Measurements from ENCODE around the gene SEC16A.

The SEC16A gene

DNA sequence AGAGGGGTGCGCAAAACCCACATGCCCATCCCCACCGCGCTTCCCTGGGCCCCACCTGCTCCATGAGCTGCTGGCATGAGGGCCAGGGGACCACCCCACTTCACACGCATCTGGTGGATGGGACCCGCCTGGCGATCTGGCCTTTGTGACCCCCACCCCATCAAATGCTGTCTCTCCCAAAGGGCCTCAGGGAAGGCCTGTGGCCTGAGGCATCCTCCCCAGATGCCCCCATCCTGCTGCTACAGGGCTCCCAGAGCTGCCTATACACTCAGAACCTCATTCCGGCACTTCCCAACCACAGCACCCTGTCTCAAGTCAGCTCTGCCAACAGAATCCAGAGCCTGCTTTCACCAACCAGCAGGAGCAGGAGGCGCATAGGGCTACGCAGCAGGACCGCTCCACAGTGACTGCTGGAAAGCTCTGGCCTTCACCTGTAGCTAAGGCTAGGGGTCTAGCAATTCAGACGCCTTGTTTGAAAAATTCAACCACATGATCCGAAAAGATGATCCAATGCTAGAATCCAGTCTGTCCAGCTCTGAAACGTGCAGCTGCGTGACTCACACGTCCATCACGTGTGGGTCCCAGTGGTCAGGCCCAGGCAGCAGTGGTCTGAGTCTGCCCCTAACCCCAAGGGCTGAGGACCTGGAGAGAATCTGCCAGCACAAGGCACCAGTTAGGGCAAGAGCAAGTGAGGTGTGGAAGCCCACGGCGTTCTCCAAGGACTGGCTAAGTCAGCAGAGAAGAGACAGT, 81.5 kb downstream of the SEC16A start:
- no peak for DNase-seq (ENCODE audit: low spot score in 2 of 2)
- Mint-ChIP-seq H3K27ac (ENCODE audit: low read depth) (peak overlapping the region; percentile 55), H3K9me3 (no peaks in the 10 kb centered on the region), H3K27me3 (no peaks in the 10 kb centered on the region), H3K4me1 (peaks cover 33% of the 10 kb centered on the region), H3K36me3 (ENCODE audit: insufficient read depth) (peaks cover 21% of the 10 kb centered on the region), H3K4me3 (peak overlapping the region; percentile 63)
- ATAC-seq (replicated peaks; ENCODE audit: extremely low read depth, poor library complexity, severe bottlenecking), result no peak

DNA sequence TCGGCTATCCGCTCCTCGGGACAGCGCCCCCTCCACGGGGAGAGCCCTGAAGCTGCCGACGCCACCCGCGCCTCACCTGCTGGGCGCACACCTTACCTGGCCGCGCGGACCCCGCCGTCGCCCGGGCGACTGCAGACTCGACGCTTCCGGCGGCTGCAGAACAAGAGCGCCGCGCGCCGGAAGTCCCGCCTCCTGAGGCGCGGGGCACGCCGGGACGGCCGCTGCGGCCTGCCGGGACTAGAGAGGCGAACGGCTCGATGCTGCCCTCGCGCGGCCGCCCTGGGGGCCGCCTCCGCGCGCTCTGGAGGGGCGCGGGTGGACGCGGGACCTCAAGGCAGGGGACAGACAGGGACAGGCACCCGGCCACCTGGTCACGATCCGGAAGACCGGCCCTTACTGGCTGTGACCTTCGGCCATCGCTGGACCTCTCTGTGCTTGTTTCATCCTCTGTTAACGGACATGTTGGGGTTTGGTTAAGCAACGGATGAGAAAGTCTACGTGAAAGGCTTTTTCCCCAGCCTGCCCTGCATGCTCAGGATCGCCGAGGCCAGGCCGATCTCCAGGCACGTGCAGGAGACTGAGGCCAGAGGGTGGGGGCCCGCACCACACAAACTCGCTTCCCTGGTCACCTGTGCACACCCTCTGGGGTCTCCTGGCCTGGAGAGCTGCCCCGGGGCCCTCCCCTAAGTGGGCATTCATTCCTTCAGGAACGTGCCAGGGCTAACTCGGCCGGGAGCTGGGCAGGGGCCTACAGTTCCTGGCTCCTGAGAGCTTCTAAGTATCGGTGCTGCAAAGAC, 82.6 kb downstream of the SEC16A start, which contains the start of gene SNAPC4:
SNAPC4 (minus strand) TSS at position 133 of the 797 bp plus-strand sequence. CDS start 1,742 bp downstream, outside the sequence.
- peak; percentile 45 for ATAC-seq (replicated peaks; ENCODE audit: extremely low read depth, poor library complexity, severe bottlenecking)
- H3K9me3 Mint-ChIP-seq, result no peaks in the 10 kb centered on the region
- no peaks in the 10 kb centered on the region for H3K27me3 Mint-ChIP-seq
- H3K4me3 Mint-ChIP-seq, result peak within 1 kb of the TSS; percentile 78
- peak within 1 kb of the TSS; percentile 72 for H3K27ac Mint-ChIP-seq (ENCODE audit: low read depth)
- H3K4me1 Mint-ChIP-seq, result peaks cover 32% of the 10 kb centered on the region
- peak; percentile 70 to 77 for DNase-seq (ENCODE audit: low spot score in 2 of 2)
- peaks cover 20% of the 10 kb centered on the region for H3K36me3 Mint-ChIP-seq (ENCODE audit: insufficient read depth)

GRCh38 chr9:136399176-136400037, 83.4 kb downstream of the SEC16A start:
- Mint-ChIP-seq H3K27ac (ENCODE audit: low read depth) (peak overlapping the region; percentile 72), H3K36me3 (ENCODE audit: insufficient read depth) (peaks cover 14% of the 10 kb centered on the region), H3K4me1 (peaks cover 24% of the 10 kb centered on the region), H3K4me3 (peak overlapping the region; percentile 78), H3K27me3 (no peaks in the 10 kb centered on the region), H3K9me3 (no peaks in the 10 kb centered on the region)
- DNase-seq (ENCODE audit: low spot score in 2 of 2) (no peak), ATAC-seq (replicated peaks; ENCODE audit: extremely low read depth, poor library complexity, severe bottlenecking) (no peak)

GRCh38 chr9:136398286-136398685, 84.6 kb downstream of the SEC16A start:
- DNase-seq (ENCODE audit: low spot score in 2 of 2) (no peak), ATAC-seq (replicated peaks; ENCODE audit: extremely low read depth, poor library complexity, severe bottlenecking) (no peak)
- no peaks in the 10 kb centered on the region for H3K9me3 Mint-ChIP-seq
- peak overlapping the region; percentile 78 for H3K4me3 Mint-ChIP-seq
- H3K27me3 Mint-ChIP-seq, result no peaks in the 10 kb centered on the region
- peaks cover 13% of the 10 kb centered on the region for H3K4me1 Mint-ChIP-seq
- peaks cover 10% of the 10 kb centered on the region for H3K36me3 Mint-ChIP-seq (ENCODE audit: insufficient read depth)
- H3K27ac Mint-ChIP-seq (ENCODE audit: low read depth), result no peak overlapping the region

GRCh38 chr9:136397643-136398042, 85.2 kb downstream of the SEC16A start:
- Mint-ChIP-seq H3K9me3 (no peaks in the 10 kb centered on the region), H3K36me3 (ENCODE audit: insufficient read depth) (peaks cover 10% of the 10 kb centered on the region), H3K27ac (ENCODE audit: low read depth) (no peak overlapping the region), H3K4me3 (no peak overlapping the region), H3K4me1 (peaks cover 13% of the 10 kb centered on the region), H3K27me3 (no peaks in the 10 kb centered on the region)
- ATAC-seq (replicated peaks; ENCODE audit: extremely low read depth, poor library complexity, severe bottlenecking) (no peak), DNase-seq (ENCODE audit: low spot score in 2 of 2) (no peak)

DNA sequence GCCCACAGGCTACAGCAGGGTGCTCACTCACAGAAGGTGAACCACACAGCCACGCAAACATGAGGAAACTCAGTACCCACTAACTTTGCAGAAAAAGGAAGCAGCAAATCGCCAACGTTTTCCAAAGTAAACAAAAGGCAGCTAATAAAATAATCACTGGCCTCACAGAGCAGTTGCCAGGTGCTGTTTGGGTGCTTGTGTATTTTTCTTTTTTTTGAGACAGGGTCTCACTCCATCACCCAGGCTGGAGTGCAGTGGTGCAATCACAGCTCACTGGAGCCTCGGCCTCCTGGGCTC, 86.7 kb downstream of the SEC16A start:
- no peak overlapping the region for H3K4me3 Mint-ChIP-seq
- H3K27ac Mint-ChIP-seq (ENCODE audit: low read depth), result no peak overlapping the region
- no peak for DNase-seq (ENCODE audit: low spot score in 2 of 2)
- peaks cover 13% of the 10 kb centered on the region for H3K4me1 Mint-ChIP-seq
- H3K9me3 Mint-ChIP-seq, result no peaks in the 10 kb centered on the region
- no peaks in the 10 kb centered on the region for H3K27me3 Mint-ChIP-seq
- ATAC-seq (replicated peaks; ENCODE audit: extremely low read depth, poor library complexity, severe bottlenecking), result no peak
- peaks cover 17% of the 10 kb centered on the region for H3K36me3 Mint-ChIP-seq (ENCODE audit: insufficient read depth)

GRCh38 chr9:136395345-136396218, 87.3 kb downstream of the SEC16A start:
- DNase-seq (ENCODE audit: low spot score in 2 of 2) (no peak), ATAC-seq (replicated peaks; ENCODE audit: extremely low read depth, poor library complexity, severe bottlenecking) (no peak)
- Mint-ChIP-seq H3K27me3 (no peaks in the 10 kb centered on the region), H3K4me1 (peaks cover 13% of the 10 kb centered on the region), H3K36me3 (ENCODE audit: insufficient read depth) (peaks cover 21% of the 10 kb centered on the region), H3K9me3 (no peaks in the 10 kb centered on the region), H3K4me3 (no peak overlapping the region), H3K27ac (ENCODE audit: low read depth) (peak overlapping the region; percentile 70)

GRCh38 chr9:136395020-136395340, 87.9 kb downstream of the SEC16A start:
- H3K4me1 Mint-ChIP-seq, result peaks cover 13% of the 10 kb centered on the region
- H3K4me3 Mint-ChIP-seq, result no peak overlapping the region
- H3K9me3 Mint-ChIP-seq, result no peaks in the 10 kb centered on the region
- ATAC-seq (replicated peaks; ENCODE audit: extremely low read depth, poor library complexity, severe bottlenecking), result no peak
- H3K27ac Mint-ChIP-seq (ENCODE audit: low read depth), result no peak overlapping the region
- H3K27me3 Mint-ChIP-seq, result no peaks in the 10 kb centered on the region
- DNase-seq (ENCODE audit: low spot score in 2 of 2), result no peak
- peaks cover 23% of the 10 kb centered on the region for H3K36me3 Mint-ChIP-seq (ENCODE audit: insufficient read depth)

DNA sequence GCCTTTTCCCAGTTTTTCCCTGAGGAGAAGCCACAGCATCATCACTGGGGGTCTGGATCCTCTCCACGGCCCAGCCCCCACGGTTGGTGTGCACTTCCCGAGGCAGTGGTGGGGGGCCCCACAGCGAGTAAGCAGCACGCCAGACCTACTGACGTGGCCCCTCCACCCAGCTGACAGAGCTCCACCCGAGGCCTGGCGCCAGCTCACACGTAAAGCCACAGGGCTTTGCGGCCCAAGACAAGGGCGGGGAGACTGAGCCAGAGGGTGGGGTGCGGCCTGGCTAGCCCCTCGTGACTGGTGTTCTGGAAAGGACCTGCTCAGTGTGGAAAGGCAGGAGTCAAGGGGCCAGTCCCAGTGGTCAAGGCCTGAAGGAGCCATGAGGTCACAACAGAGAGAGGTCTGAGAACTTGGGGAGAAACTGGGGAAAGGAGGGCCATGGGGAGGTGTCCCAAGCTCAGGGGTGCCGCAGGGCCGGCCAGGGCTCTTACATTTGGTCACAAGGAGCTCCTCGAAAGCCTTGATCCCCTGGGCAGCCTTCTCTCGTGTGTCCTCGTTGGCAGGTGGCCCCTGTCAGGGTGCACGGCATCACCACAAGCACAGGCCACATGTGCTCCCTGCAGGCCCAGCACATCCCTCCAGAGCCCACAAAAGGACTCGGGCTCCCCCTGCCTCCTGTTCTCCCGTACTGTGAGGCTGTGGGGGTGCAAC, 88.4 kb downstream of the SEC16A start:
- Mint-ChIP-seq H3K4me1 (peaks cover 13% of the 10 kb centered on the region), H3K4me3 (no peak overlapping the region), H3K27ac (ENCODE audit: low read depth) (no peak overlapping the region), H3K36me3 (ENCODE audit: insufficient read depth) (peaks cover 26% of the 10 kb centered on the region), H3K27me3 (no peaks in the 10 kb centered on the region), H3K9me3 (no peaks in the 10 kb centered on the region)
- no peak for ATAC-seq (replicated peaks; ENCODE audit: extremely low read depth, poor library complexity, severe bottlenecking)
- DNase-seq (ENCODE audit: low spot score in 2 of 2), result no peak

GRCh38 chr9:136393531-136393930, 89.3 kb downstream of the SEC16A start:
- DNase-seq (ENCODE audit: low spot score in 2 of 2) (no peak), ATAC-seq (replicated peaks; ENCODE audit: extremely low read depth, poor library complexity, severe bottlenecking) (no peak)
- Mint-ChIP-seq H3K4me3 (no peak overlapping the region), H3K36me3 (ENCODE audit: insufficient read depth) (peaks cover 30% of the 10 kb centered on the region), H3K27ac (ENCODE audit: low read depth) (no peak overlapping the region), H3K4me1 (peaks cover 3% of the 10 kb centered on the region), H3K27me3 (no peaks in the 10 kb centered on the region), H3K9me3 (no peaks in the 10 kb centered on the region)

DNA sequence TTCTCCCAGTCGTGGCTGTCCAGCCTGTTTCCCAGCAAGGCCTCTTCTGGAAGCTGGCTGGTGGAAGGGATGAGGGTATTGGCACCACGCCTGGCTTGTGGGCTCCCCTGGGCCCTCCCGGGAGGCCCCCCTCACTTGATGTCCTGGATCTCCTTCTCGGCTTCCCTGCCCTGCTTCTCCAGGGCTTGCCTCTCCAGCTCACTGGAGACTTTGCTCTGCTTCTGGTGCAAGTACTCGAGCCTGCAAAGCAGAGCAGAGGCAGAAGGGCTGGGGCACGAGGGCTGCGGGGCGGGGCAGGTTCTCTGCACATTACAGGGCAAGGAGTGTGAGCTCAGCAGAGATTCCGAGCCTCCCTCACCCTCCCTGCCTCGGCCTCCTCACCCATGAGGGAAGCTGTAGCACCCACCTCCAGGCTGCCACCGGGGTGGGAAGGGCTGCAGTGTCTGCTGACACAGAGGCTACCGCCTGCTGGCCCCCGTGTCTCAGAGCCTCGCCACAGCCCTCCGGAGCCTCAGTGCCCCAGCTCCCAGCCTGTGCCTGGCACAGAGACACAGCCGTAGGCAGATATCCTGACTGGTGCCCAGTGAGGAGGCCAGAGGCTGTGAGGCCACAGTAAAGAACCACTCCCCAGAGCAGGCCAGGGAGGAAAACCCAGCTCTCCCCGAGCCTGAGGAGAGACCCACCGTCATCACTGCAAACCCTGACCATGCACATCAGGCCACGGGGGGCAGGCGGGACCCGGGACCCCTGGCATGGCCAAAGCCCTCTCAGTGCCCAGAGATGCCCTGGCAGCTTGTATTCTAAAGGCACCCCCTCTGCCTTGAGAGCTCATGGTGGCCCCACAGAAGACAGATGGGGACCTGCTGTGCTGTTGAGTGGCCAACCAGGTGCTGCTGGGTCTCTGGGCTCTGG, 90.0 kb downstream of the SEC16A start:
- no peaks in the 10 kb centered on the region for H3K4me1 Mint-ChIP-seq
- no peaks in the 10 kb centered on the region for H3K27me3 Mint-ChIP-seq
- no peak for DNase-seq (ENCODE audit: low spot score in 2 of 2)
- H3K9me3 Mint-ChIP-seq, result no peaks in the 10 kb centered on the region
- no peak overlapping the region for H3K4me3 Mint-ChIP-seq
- H3K36me3 Mint-ChIP-seq (ENCODE audit: insufficient read depth), result peaks cover 28% of the 10 kb centered on the region
- ATAC-seq (replicated peaks; ENCODE audit: extremely low read depth, poor library complexity, severe bottlenecking), result no peak
- no peak overlapping the region for H3K27ac Mint-ChIP-seq (ENCODE audit: low read depth)
